ENCODE measurements around the gene ADAT2.

ADAT2 gene

GRCh38 chr6:143376375-143376774 lies 74.1 kb downstream of the ADAT2 start:
- no peak for DNase-seq (ENCODE audit: low read depth, low spot score)
- TF ChIP-seq CTCF (IDR thresholded peaks at IDR 0.05; ENCODE audit: insufficient read depth, low read length, missing control alignments) = no peak
- POLR2A ChIA-PET = no interaction called here
- no peak overlapping the region for H3K4me3 ChIP-seq (ENCODE audit: low read depth, low read length)
- CTCF ChIA-PET = no interaction called here

- no peak for DNase-seq (ENCODE audit: low read depth, low spot score)
- CTCF ChIA-PET = no interaction called here
- POLR2A ChIA-PET = no interaction called here
- H3K4me3 ChIP-seq (ENCODE audit: low read depth, low read length) = no peak overlapping the region
- TF ChIP-seq CTCF (IDR thresholded peaks at IDR 0.05; ENCODE audit: insufficient read depth, low read length, missing control alignments) = no peak
Observed at GRCh38 chr6:143375022-143375585, 75.4 kb downstream of the ADAT2 start.

GRCh38 chr6:143374014-143374413 lies 76.5 kb downstream of the ADAT2 start:
- TF ChIP-seq CTCF (IDR thresholded peaks at IDR 0.05; ENCODE audit: insufficient read depth, low read length, missing control alignments) = no peak
- POLR2A ChIA-PET = no interaction called here
- no peak overlapping the region for H3K4me3 ChIP-seq (ENCODE audit: low read depth, low read length)
- no peak for DNase-seq (ENCODE audit: low read depth, low spot score)
- CTCF ChIA-PET = no interaction called here

Measured in AG04449 (cell line).